Lung (tissue), 12 donors: Measurements from ENCODE around the gene ARPC4. TPM values are rescaled to one million over a fixed set of nuclear protein-coding genes. Genes with fewer than 3 reads are reported as not detected.

ENCODE experiments used
- ATAC-seq: fragments of 200-7000 bp; cut with Tn5 transposase; one replicate; pipeline ENCODE4 v1.9.1; 2020; ENCODE audit warnings: moderate number of reproducible peaks; ENCODE audit not compliant: insufficient read depth, low FRiP score
- DNase-seq, 3 donors: peaks; one replicate each; pipeline ENCODE4 v3.0.0-alpha.2; 2013 to 2017
- H3K27ac ChIP-seq, 2 donors: one replicate each; pipeline ENCODE4 v1.5.1; 2013; ENCODE audit warnings: mild to moderate bottlenecking in 2 of 2, moderate library complexity in 2 of 2, control low read depth in 1 of 2, inconsistent platforms in 1 of 2, low read depth in 1 of 2, low read length in 1 of 2
- H3K27me3 ChIP-seq, 3 donors: one replicate each; pipeline ENCODE4 v1.5.1; 2013; ENCODE audit warnings: low read length in 2 of 3; ENCODE audit not compliant: control insufficient read depth in 3 of 3, insufficient read depth in 3 of 3
- H3K36me3 ChIP-seq, 4 donors: one replicate each; pipeline ENCODE4 v1.5.1; 2013; ENCODE audit warnings: low read length in 4 of 4, mild to moderate bottlenecking in 1 of 4, moderate library complexity in 1 of 4; ENCODE audit not compliant: control insufficient read depth in 4 of 4, insufficient read depth in 4 of 4
- H3K4me1 ChIP-seq, 5 donors: one replicate each; pipeline ENCODE4 v1.5.1; 2013; ENCODE audit warnings: low read length in 5 of 5, mild to moderate bottlenecking in 2 of 5, moderate library complexity in 1 of 5; ENCODE audit not compliant: control insufficient read depth in 5 of 5, insufficient read depth in 5 of 5
- H3K4me3 ChIP-seq: one replicate; pipeline ENCODE4 v1.5.1; 2013; ENCODE audit warnings: mild to moderate bottlenecking, control low read depth, moderate library complexity
- H3K9ac ChIP-seq, 2 donors: one replicate each; pipeline ENCODE4 v1.5.1; 2013; ENCODE audit warnings: low read length in 2 of 2, control low read depth in 1 of 2; ENCODE audit not compliant: insufficient read depth in 1 of 2
- H3K9me3 ChIP-seq, 4 donors: one replicate each; pipeline ENCODE4 v1.5.1; 2013; ENCODE audit warnings: low read length in 3 of 4, mild to moderate bottlenecking in 1 of 4, moderate library complexity in 1 of 4; ENCODE audit not compliant: control insufficient read depth in 4 of 4, insufficient read depth in 3 of 4
- WGBS, 2 donors: extraction: QIAGEN DNeasy Blood & Tissue Kit; methylation state at CpG; one replicate each; pipeline ENCODE4 v1.1.7; 2013; 5-methylcytosine and 5-hydroxymethylcytosine counted together
- polyA plus RNA-seq, 2 donors: library from polyadenylated mRNA; stranded (reverse); fragments of 200-250 nt; gene quantifications; one replicate each; pipeline ENCODE4 v1.2.1, GENCODE V29; 2013
- total RNA-seq, 2 donors: library from RNA; depleted of rRNA in 1 of 2; stranded (reverse); fragments of >200 nt in 1 of 2; gene quantifications; one replicate each; pipeline ENCODE4 v1.2.1, GENCODE V29; 2014 to 2021
- TF ChIP-seq, protein P1 (sequence below): IDR thresholded peaks from 2 replicates; pipeline ENCODE4 v1.5.1; 2012; ENCODE audit warnings: mild to moderate bottlenecking; ENCODE audit errors: control extremely low read depth, extremely low read depth
- donor health status: control.
- donor health status: control.
- donor health status: Bipolar disorder and iron deficiency.
- donor health status: healthy.
- donor health status: DM: yes; HTN: yes; CAD: no.

The ARPC4 gene
- total and polyA plus RNA-seq, 4 donors, result 74.9 to 239 (median 129) TPM

DNA sequence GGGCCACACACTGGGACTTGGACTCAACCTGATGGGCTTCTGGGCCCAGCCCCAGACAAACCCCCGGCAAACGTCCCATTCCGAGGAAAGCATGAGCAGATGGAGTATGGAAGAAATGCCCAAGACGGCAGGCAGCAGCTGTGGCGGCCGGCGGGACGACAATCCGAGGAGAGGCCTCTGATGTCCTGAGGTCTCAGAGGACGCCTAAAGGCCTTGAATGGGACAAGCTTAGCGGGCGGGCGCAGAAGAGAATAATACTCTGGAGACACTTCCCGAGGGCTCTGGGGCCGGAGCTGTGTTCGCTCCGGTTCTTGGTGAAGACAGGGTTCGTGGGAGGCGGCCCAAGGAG, 43.6 kb upstream of the ARPC4 start:
- TF ChIP-seq, protein P1, sequence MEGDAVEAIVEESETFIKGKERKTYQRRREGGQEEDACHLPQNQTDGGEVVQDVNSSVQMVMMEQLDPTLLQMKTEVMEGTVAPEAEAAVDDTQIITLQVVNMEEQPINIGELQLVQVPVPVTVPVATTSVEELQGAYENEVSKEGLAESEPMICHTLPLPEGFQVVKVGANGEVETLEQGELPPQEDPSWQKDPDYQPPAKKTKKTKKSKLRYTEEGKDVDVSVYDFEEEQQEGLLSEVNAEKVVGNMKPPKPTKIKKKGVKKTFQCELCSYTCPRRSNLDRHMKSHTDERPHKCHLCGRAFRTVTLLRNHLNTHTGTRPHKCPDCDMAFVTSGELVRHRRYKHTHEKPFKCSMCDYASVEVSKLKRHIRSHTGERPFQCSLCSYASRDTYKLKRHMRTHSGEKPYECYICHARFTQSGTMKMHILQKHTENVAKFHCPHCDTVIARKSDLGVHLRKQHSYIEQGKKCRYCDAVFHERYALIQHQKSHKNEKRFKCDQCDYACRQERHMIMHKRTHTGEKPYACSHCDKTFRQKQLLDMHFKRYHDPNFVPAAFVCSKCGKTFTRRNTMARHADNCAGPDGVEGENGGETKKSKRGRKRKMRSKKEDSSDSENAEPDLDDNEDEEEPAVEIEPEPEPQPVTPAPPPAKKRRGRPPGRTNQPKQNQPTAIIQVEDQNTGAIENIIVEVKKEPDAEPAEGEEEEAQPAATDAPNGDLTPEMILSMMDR, result no peak
- Histone ChIP-seq H3K9me3 (no peaks in the 10 kb centered on the region), H3K4me1 (peaks cover 0 to 28% (median 6%) of the 10 kb centered on the region in 5 donors), H3K4me3 (peak overlapping the region; percentile 45), H3K27me3 (no peaks in the 10 kb centered on the region), H3K27ac (peak overlapping the region; percentile 81 to 92), H3K9ac (peak overlapping the region in 1 of 2 donors; percentile 68), H3K36me3 (peaks cover 35 to 62% (median 46%) of the 10 kb centered on the region in 4 donors)
- WGBS, 2 donors, result 9 to 16% methylated on average over 19 of the region's 19 CpGs
- ATAC-seq, result no peak
- DNase-seq, result no peak

GRCh38 chr3:9749645-9750555, 43.0 kb upstream of the ARPC4 start, which contains the start of gene OGG1:
TSS of gene OGG1 (plus strand) at chr3:9749952. CDS start at chr3:9750287, 335 bp downstream.
- TF ChIP-seq, protein P1, result no peak
- Histone ChIP-seq H3K27ac (peak within 1 kb of the TSS; percentile 81 to 92), H3K9ac (peak within 1 kb of the TSS in 1 of 2 donors; percentile 68), H3K9me3 (no peaks in the 10 kb centered on the region), H3K27me3 (no peaks in the 10 kb centered on the region), H3K4me3 (peak within 1 kb of the TSS; percentile 61), H3K36me3 (peaks cover 28 to 61% (median 42%) of the 10 kb centered on the region in 4 donors), H3K4me1 (peaks cover 0 to 31% (median 9%) of the 10 kb centered on the region in 5 donors)
- 0% methylated on average over 59 to 60 of the region's 60 CpGs for WGBS, 2 donors
- peak; percentile 98 for ATAC-seq
- peak; percentile 99 to 100 (median 100) for DNase-seq

GRCh38 chr3:9750556-9751411, 42.1 kb upstream of the ARPC4 start:
- 41 to 53% methylated on average over 17 of the region's 17 CpGs for WGBS, 2 donors
- H3K27me3 ChIP-seq, result no peaks in the 10 kb centered on the region
- TF ChIP-seq, protein P1, result no peak
- ATAC-seq, result no peak
- no peaks in the 10 kb centered on the region for H3K9me3 ChIP-seq
- H3K27ac ChIP-seq, result peak overlapping the region; percentile 62 to 91
- H3K4me3 ChIP-seq, result peak overlapping the region; percentile 61
- peaks cover 19 to 54% (median 34%) of the 10 kb centered on the region in 4 donors for H3K36me3 ChIP-seq
- H3K9ac ChIP-seq, result peak overlapping the region in 1 of 2 donors; percentile 54
- H3K4me1 ChIP-seq, result peaks cover 0 to 31% (median 9%) of the 10 kb centered on the region in 5 donors
- no peak for DNase-seq
